ENCODE data around the gene MPP2. TPM values are rescaled to one million over a fixed set of nuclear protein-coding genes. Genes with fewer than 3 reads are reported as not detected.
A peak's percentile ranks its signal among the peaks of the same experiment; 100 is the strongest.

The MPP2 gene
- total and polyA plus RNA-seq, 9 of the 15 experiments (the other 6 are each of a cell fraction or from before 2014, with no cell fraction given), result 0.04 to 1.0 (median 0.24) TPM

DNA sequence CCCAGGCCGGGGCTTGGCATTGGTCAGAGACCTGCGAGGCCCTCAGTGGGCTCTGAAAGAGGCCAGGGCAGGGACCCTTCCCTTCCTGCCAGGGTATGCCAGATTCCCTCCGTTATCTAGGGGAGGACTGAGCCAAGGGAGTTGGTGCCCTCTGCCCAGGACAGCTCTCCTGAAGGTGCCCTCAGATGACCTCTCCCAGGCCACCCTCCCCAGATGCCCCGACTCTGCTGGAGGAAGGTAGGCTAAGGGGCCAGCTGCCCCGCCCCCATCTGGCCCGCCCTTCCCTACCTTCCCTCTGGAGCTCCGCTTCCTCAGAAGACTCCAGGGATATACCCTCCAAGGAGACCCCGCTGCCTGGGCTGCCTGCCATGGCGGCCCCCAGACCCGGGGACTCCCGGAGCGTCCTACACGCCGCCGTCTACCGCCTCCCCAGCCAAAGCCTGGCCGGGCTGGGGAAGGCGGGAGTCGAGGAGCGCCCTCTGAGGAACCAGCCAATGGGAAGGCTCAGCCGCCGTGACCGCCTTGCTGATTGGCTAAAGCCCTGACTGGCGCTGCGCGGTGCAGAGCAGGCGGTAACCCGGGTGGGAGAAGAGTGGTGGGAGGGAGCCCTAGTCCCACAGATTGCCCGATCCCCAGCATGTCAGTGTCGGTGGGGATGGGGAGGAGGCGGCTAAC lies 7.0 kb downstream of the MPP2 start (continued):
- TF ChIP-seq, protein P1, sequence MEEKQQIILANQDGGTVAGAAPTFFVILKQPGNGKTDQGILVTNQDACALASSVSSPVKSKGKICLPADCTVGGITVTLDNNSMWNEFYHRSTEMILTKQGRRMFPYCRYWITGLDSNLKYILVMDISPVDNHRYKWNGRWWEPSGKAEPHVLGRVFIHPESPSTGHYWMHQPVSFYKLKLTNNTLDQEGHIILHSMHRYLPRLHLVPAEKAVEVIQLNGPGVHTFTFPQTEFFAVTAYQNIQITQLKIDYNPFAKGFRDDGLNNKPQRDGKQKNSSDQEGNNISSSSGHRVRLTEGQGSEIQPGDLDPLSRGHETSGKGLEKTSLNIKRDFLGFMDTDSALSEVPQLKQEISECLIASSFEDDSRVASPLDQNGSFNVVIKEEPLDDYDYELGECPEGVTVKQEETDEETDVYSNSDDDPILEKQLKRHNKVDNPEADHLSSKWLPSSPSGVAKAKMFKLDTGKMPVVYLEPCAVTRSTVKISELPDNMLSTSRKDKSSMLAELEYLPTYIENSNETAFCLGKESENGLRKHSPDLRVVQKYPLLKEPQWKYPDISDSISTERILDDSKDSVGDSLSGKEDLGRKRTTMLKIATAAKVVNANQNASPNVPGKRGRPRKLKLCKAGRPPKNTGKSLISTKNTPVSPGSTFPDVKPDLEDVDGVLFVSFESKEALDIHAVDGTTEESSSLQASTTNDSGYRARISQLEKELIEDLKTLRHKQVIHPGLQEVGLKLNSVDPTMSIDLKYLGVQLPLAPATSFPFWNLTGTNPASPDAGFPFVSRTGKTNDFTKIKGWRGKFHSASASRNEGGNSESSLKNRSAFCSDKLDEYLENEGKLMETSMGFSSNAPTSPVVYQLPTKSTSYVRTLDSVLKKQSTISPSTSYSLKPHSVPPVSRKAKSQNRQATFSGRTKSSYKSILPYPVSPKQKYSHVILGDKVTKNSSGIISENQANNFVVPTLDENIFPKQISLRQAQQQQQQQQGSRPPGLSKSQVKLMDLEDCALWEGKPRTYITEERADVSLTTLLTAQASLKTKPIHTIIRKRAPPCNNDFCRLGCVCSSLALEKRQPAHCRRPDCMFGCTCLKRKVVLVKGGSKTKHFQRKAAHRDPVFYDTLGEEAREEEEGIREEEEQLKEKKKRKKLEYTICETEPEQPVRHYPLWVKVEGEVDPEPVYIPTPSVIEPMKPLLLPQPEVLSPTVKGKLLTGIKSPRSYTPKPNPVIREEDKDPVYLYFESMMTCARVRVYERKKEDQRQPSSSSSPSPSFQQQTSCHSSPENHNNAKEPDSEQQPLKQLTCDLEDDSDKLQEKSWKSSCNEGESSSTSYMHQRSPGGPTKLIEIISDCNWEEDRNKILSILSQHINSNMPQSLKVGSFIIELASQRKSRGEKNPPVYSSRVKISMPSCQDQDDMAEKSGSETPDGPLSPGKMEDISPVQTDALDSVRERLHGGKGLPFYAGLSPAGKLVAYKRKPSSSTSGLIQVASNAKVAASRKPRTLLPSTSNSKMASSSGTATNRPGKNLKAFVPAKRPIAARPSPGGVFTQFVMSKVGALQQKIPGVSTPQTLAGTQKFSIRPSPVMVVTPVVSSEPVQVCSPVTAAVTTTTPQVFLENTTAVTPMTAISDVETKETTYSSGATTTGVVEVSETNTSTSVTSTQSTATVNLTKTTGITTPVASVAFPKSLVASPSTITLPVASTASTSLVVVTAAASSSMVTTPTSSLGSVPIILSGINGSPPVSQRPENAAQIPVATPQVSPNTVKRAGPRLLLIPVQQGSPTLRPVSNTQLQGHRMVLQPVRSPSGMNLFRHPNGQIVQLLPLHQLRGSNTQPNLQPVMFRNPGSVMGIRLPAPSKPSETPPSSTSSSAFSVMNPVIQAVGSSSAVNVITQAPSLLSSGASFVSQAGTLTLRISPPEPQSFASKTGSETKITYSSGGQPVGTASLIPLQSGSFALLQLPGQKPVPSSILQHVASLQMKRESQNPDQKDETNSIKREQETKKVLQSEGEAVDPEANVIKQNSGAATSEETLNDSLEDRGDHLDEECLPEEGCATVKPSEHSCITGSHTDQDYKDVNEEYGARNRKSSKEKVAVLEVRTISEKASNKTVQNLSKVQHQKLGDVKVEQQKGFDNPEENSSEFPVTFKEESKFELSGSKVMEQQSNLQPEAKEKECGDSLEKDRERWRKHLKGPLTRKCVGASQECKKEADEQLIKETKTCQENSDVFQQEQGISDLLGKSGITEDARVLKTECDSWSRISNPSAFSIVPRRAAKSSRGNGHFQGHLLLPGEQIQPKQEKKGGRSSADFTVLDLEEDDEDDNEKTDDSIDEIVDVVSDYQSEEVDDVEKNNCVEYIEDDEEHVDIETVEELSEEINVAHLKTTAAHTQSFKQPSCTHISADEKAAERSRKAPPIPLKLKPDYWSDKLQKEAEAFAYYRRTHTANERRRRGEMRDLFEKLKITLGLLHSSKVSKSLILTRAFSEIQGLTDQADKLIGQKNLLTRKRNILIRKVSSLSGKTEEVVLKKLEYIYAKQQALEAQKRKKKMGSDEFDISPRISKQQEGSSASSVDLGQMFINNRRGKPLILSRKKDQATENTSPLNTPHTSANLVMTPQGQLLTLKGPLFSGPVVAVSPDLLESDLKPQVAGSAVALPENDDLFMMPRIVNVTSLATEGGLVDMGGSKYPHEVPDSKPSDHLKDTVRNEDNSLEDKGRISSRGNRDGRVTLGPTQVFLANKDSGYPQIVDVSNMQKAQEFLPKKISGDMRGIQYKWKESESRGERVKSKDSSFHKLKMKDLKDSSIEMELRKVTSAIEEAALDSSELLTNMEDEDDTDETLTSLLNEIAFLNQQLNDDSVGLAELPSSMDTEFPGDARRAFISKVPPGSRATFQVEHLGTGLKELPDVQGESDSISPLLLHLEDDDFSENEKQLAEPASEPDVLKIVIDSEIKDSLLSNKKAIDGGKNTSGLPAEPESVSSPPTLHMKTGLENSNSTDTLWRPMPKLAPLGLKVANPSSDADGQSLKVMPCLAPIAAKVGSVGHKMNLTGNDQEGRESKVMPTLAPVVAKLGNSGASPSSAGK (IDR thresholded peaks at IDR 0.05), result peak; percentile 72; the same call in 1 of the 2 replicates
- TF ChIP-seq SMC3 (conservative IDR thresholded peaks at IDR 0.05; ENCODE audit: insufficient read depth, low read depth, low read length) (no peak), CREB1 (IDR thresholded peaks at IDR 0.05) (peak; percentile 19; the same call in 1 of the 2 replicates), CREB1 (CRISPR knock-in tag; IDR thresholded peaks at IDR 0.05) (peak; percentile 45), PKNOX1 (IDR thresholded peaks at IDR 0.05) (peak; percentile 79)
- TF ChIP-seq, protein P2, sequence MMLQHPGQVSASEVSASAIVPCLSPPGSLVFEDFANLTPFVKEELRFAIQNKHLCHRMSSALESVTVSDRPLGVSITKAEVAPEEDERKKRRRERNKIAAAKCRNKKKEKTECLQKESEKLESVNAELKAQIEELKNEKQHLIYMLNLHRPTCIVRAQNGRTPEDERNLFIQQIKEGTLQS (IDR thresholded peaks at IDR 0.05), result no peak
- TF ChIP-seq, protein P2 (CRISPR knock-in tag; conservative IDR thresholded peaks at IDR 0.05), result no peak
- TF ChIP-seq, protein P3, sequence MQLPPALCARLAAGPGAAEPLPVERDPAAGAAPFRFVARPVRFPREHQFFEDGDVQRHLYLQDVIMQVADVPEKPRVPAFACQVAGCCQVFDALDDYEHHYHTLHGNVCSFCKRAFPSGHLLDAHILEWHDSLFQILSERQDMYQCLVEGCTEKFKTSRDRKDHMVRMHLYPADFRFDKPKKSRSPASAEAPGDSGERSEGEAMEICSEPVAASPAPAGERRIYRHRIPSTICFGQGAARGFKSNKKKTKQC (CRISPR knock-in tag; IDR thresholded peaks at IDR 0.05), result peak; percentile 70; the same call in 1 of the 2 replicates
- TF ChIP-seq, protein P4, sequence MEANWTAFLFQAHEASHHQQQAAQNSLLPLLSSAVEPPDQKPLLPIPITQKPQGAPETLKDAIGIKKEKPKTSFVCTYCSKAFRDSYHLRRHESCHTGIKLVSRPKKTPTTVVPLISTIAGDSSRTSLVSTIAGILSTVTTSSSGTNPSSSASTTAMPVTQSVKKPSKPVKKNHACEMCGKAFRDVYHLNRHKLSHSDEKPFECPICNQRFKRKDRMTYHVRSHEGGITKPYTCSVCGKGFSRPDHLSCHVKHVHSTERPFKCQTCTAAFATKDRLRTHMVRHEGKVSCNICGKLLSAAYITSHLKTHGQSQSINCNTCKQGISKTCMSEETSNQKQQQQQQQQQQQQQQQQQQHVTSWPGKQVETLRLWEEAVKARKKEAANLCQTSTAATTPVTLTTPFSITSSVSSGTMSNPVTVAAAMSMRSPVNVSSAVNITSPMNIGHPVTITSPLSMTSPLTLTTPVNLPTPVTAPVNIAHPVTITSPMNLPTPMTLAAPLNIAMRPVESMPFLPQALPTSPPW (CRISPR knock-in tag; IDR thresholded peaks at IDR 0.05), result 0 out of 2 replicates have a peak, but pooled peaks have one; percentile 32

Data from K562 (cell line).